COR-L47 (cell line): ENCODE measurements around the gene ZNF205.
"Not testable (repeated sequence)": the region's sequence is repeated elsewhere in the genome, so short reads cannot be mapped to it uniquely, and the experiment has no call there.

Source experiments
- DNase-seq: peaks from one replicate; lab custom pipeline; 2025; lab: John Stamatoyannopoulos, UW

The ZNF205 gene

DNA sequence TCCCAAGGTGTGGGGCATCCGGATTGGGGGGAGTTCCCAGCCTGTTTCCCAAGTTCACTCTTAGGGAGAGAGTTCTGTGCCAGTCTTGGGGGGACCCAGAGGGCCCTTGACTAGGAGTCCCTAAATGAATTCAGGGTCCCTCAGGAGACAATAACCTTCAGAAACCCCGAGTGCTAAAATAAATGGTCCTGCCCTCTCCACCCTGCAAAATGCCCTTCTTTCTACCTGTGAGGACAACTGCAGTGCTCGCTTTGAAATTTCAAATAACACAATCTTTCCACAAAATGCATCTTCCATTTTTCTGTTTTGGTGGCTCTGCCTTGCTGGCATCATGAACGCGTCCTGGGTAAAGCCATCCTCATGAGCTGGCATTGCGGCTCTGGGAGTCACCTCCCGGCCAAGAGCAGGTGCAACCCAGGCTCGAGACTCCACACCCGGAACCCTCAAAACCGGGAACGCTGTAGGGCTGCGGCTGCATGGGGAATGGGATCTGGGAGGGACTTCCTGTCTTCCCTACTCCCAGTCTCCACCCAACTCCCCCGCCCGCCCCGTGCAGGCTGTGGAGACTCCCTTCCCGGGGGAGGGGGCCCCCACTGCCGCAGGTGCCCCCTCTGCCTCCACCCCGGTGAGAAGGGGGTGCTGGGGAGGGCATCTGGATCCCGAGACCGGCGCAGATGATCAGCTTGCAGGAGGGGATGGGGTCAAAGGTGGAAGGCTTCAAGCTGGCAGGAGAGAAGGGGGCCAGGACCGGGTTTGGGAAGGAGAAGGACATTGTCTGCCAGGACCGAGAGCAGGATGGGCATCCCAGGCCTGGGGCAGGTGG is at the start of gene ZNF205:
Gene ZNF205, plus strand, starts transcription at position 529 of the 823 bp plus-strand sequence. CDS start 845 bp downstream, outside the sequence.
- peak; percentile 85 for DNase-seq

DNA sequence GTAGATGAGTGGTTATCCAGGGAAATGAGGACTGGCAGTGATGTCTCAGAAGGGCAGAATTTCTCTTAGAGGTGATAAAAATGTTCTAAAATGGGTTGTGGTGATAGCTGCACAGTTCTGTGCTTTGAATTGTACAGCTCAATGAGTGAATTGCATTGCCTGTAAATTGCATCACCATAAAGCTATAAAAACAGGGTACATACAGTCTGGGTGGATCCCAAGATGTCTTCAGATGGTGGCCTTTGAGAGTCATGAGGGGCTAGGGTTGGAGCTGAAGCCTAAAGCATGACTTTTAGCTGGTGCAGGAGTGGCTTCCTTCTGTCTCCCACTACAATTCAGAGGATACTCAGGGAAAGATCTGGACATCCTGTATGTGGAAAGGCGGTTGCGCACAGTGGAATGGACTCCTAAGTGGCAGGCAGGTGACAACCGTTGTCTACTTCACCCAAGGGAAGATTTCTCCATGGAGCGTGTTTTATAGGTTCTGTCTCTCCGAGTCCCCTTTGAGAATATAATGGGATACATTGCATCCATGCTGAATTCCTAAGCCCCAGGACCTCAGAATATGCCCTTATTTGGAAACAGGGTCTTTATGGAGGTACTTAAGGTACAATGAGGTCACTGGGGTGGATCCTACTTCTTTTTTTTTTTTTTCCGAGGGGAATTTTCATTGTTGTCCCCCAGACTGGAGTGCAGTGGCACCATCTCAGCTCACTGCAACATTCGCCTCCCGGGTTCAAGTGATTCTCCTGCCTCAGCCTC is 48.6 kb upstream of the ZNF205 start:
- no peak for DNase-seq

DNA sequence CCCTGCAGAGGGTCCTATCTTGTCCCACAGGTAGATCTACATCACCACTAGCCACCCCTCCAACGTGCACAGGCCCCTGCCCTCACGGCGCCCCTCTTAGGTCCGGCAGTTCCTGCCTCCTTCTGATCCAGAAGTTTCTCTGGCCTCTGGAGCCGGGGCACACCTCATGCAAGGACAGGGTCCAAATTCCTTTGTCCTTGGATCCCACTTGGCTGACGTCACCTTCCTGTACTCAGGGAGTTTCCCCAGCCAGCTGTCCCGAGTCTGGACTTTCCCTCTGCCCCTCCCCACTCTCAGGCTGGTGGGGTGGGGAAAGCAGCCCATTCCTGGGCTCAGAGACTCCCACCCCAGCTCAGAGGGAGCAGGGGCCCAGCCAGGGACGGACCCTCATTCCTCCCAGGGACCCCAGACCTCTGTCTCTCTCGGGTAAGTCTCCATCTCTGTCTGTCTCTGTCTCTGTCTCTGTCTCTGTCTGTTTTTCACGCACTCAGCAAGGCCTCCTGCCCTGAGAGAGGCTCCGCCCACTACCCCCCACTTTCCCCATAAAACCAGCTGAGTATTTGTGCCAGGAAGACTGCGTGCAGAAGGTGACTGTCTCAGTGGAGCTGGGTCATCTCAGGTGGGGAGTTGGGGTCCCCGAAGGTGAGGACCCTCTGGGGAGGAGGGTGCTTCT is 47.2 kb upstream of the ZNF205 start, which contains the start of gene IL32:
Gene IL32, plus strand, starts transcription at position 572 of the 673 bp plus-strand sequence. CDS start 172 bp downstream, outside the sequence.
- DNase-seq: no peak

DNA sequence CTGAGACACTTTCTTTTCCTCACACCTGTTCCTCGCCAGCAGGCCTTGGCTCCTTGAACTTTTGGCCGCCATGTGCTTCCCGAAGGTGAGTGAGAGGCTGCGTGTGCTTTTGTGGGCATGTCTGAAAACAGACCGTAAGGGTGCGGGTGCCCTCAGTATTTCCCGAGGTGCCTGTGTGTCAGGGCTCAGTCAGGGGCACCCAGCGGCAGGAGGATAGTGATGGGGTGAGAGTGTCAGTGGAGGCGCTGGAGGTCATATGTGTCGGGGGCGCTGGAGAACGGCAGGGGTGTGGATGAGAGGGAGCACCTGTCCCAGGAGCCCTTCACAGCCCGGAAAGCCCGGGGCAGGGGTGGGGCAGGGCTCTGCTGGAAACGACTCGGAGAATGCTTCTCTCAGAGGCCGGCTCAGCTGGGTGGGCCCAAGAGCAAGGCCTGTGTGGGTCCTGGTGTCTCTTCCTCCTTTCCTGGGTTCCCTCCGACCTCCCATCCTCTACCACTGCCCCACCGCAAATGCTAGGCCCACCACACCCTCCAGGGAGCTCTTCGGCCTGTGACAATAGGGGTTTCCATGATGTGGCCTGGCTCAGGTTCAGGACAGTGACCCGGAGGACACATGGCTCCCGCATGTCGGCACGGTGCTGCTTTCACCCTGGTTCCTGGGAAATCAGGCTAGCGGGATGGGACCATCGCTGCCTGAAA is 46.5 kb upstream of the ZNF205 start:
- no peak for DNase-seq

DNA sequence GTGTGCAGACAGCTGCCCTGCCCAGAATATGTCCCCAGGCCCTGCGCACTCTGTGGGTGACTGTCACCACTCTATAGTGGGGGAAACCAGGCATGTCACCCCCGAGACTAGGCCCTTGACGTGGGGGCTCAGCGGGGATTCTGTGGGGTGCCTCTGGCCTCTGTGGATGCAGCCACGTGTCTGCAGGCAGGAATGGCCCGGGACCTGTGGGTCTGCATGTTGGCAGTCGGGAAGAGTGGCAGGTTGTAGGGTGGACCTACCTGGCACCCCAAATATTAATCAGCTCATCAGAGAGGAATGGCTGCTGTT is 46.0 kb upstream of the ZNF205 start:
- no peak for DNase-seq

DNA sequence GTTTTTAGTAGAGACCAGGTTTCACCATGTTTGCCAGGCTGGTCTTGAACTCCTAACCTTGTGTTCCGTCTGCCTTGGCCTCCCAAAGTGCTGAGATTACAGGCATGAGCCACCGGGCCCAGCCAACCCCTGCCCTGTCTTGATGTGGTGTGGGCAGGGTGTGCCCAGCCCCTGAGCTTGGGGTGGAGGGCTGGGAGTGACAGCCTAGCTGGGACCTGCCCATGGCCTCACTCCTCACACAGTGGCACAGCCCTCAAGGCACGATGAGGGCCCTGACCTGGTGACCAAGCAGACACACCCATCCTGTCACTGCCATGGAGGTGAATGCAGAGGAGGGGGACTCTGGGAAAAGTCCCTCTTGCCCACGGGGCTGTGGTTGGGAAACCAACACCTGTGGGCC is 43.9 kb upstream of the ZNF205 start:
- DNase-seq: no peak

DNA sequence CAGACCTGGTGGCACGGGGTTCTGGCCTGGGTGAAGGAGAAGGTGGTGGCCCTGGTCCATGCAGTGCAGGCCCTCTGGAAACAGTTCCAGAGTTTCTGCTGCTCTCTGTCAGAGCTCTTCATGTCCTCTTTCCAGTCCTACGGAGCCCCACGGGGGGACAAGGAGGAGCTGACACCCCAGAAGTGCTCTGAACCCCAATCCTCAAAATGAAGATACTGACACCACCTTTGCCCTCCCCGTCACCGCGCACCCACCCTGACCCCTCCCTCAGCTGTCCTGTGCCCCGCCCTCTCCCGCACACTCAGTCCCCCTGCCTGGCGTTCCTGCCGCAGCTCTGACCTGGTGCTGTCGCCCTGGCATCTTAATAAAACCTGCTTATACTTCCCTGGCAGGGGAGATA is 43.2 kb upstream of the ZNF205 start:
- not testable (repeated sequence) for DNase-seq

DNA sequence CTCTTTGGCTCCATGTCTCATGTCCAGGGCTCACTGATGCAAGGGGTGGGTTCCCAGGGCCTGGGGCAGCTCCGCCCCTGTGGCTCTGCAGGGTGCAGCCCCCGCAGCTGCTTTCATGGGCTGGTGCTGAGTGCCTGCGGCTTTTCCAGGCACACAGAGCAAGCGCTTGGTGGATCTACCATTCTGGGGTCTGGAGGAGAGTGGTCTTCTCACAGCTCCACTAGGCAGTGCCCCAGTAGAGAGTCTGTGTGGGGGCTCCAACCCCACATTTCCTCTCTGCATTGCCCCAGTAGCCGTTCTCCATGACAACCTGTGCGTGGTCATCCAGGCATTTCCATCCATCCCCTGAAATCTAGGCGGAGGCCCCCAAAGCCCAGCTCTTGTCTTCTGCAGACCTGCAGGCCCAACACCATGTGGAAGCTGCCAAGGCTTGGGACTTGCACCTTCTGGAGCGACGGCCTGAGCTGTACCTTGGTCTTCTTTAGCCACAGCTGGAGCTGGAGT is 41.7 kb upstream of the ZNF205 start:
- no peak for DNase-seq

DNA sequence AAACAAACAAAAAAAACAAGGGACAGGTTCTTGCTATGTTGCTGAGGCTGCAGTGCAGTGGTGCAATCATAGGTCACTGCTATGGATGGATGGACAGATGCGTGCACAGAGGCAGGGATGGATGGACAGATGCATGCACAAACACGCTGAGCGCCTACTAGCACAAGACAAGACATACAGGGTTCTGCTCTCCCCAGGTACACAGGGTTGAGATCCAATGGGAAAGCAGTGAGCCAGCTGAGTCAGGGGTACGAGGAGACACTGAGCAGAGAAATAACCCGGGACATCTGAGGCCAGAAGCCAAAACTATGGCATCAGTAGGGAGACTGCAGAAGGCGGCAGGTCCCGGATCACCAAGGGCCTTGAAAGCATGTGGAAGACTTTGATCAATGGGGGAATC is 40.7 kb upstream of the ZNF205 start:
- no peak for DNase-seq

DNA sequence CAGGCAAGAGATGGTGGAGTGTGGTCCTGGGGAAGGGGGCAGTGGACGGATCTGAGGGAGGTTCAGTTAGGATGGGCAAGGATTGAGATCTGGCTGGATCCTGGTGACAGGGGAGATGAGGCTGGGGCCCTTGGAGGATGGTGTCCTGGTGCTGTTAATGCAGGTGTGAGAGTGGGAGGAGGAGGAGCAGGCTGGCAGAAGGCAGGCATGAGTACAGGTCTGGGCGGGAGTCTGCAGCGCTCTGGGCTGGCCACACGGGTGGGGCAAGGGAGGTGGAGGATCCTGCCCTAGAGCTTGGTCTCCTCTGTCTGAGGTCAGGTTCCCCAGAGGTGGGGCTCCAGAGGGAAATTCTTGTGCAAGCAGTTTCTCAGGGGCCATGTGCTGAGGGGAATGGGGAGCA is 40.2 kb upstream of the ZNF205 start:
- DNase-seq: not testable (repeated sequence)

DNA sequence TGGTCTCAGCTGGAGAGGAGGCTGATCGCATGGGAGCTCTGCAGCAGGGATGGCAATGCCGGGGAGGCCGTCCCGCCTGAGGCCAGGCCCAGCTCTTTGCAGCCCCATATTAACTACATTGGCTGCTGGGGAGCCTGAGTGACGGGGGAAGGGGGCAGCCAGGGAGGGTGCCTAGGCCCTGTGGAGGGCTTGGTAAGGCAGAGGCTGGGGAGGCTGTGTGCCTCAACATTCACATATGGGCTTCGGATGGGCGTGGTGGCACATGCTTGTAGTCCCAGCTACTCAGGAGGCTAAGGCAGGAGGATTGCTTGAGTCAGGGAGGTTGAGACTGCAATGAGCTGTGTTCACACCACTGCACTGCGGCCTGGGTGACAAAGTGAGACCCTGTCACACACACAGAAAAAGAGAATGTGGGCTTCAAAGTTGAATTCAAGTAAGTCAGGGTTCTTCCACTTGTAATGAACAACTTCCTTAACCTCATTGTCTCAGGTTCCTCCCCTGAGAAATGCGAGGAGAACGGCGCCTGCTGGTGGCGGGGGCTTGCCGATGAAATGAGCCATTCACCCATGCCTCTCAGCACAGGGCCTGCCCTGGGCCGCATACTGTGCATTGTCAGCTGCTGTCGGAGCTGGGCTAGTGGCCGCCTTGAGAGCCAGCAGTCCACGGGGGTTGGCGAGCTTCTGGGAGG is 39.7 kb upstream of the ZNF205 start:
- DNase-seq: not testable (repeated sequence)

DNA sequence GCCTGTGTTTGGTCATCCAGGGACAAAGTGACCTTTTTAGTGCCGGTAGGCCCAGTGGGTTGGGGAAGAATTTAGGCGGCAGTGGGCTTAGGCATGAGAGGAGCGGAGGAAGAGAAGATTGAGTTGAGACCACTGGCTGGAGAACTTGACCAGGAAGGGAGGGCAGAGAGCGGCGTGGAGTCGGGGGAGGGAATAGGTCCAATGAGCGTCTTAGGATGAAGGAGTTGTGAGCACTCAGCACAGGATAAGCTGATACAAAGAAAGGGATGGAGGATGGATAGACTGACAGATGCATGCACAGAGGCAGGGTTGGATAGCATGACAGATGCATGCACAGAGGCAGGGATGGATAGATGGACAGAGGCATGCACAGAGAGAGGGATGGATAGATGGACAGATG is 38.9 kb upstream of the ZNF205 start:
- DNase-seq: no peak

DNA sequence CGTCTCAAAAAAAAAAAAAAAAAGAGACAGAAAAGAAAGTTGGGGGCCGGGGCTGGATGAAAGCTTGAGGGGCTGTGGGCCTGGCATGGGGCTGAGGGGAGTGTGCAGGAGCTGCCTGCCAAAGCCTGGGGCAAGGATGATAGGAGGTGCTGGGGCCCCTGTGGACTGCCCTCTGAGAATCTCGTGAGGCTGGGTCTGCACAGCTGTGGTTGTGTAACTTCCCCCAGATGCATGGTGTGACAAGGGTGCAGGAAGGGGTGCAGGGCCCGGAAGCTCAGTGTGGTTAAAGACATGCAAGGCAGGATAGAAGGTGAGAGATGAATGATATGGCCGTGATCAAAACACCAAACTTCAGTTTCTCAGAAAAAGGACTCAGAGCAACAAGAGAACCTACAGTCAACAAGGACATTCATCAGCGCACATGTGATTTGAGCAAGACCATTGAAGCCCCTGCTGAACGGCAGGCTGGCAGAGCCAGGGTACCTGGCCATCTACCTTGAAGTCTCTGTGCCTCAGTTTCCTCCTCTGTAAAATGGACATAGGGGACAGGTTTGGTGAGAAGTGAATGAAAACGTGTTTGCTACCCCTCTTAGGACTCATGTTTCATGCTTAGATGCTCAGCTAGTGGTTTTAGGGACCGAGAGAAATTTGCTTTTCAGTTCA is 37.4 kb upstream of the ZNF205 start:
- DNase-seq: no peak

DNA sequence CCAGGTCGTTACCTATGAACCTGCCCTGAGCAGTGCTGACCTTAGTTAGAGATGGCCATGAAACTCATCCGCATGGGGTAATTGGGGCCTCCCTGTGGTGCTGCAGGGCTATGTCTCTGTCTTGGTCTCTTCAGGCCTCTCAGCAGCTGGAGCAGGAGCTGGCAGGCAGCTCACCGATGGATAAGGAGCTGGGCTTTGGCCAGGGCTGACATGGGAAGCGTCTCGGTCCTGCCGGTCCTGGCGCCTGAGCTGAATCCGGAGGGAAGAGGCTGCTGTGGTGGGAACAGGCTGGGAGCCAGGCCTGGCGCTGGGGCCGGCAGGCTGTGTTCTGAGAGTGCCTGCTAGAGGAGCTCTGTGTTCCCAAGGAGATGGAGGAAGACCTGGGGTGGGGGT is 36.9 kb upstream of the ZNF205 start:
- no peak for DNase-seq

DNA sequence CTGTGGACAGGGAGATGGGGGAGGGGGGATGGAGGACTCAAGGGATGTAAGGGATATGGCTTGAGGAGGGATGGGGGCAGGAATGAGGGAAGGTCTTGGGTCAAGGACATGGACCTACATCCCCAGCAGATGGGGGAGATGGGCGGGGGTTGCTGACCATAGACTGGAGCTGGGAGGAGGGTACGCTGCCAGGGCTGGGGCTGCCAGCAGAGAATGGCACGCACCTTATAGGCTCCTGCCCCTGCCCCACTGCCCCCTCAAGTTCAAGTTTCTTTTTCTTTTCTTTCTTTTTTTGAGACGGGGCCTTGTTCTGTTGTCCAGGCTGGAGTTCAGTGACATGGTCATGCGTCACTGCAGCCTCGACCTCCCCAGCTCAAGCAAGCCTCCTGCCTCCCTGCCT is 36.4 kb upstream of the ZNF205 start:
- not testable (repeated sequence) for DNase-seq

DNA sequence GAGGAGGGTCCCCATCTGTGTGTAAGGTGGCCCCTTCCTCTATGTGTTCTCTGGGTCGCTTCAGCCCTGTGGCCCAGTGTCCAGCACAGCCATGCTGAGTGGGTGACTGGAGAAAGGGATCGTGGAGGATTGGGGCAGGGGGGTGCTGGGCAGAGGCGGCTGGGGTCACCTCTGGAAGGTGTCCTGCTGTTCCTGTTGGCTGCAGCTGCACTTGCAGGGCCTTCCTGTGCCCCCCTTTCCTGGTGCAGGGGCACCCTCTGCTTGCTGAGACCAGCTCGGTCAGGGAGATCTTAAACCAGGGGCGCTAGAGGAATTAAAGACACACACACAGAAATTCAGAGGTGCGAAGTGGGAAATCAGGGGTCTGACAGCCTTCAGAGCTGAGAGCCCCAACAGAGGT is 35.8 kb upstream of the ZNF205 start:
- no peak for DNase-seq

DNA sequence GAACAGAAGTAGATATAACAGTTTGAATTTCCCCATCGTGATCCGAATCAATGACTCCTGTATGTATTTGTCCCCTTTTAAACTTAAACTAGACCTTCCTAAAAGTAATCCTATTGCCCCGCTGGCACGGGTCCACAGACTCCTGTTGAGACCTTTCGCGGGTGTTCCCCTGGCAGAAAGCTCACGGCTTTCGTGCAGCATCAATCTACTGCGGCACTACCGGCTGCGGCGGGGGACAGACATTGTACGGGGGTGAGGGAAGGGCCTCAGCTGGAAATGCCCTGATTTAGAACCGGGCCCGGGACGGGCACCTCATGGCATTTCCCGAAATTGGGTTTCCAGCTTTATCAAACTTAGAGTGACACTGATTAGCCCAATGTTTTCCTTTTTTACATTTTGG is 32.4 kb upstream of the ZNF205 start:
- DNase-seq: no peak

DNA sequence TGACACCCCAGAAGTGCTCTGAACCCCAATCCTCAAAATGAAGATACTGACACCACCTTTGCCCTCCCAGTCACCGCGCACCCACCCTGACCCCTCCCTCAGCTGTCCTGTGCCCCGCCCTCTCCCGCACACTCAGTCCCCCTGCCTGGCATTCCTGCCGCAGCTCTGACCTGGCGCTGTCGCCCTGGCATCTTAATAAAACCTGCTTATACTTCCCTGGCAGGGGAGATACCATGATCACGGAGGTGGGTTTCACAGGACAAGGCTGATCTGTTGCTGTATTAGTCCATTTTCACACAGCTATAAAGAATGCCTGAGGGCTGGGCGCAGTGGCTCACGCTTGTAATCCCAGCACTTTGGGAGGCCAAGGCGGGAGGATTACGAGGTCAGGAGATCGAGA is 30.4 kb upstream of the ZNF205 start:
- DNase-seq: not testable (repeated sequence)

DNA sequence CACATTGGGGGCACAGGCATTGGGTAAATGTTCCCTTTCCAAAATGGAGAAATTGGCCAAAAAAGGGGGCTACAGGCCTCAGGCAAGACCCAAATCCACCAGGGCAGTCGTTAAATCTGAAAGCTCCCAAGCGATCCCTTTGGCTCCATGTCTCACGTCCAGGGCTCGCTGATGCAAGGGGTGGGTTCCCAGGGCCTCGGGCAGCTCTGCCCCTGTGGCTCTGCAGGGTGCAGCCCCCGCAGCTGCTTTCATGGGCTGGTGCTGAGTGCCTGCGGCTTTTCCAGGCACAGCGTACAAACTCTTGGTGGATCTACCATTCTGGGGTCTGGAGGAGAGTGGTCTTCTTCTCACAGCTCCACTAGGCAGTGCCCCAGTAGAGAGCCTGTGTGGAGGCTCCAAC is 29.0 kb upstream of the ZNF205 start:
- DNase-seq: not testable (repeated sequence)

DNA sequence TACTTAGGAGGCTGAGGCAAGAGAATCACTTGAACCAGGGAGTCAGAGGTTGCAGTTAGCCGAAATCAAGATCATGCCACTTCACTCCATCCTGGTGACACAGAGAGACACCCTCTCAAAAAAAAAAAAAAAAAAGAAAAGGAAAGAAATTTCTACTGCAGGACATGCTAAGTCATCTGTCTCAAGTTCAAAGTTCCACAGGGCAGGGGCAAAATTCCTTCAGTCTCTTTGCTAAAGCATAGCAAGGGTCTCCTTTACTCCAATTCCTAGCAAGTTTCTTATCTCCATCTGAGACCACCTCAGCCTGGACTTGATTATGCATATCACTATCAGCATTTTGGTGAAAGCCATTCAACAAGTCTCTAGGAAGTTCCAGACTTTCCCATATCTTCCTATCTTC is 27.9 kb upstream of the ZNF205 start:
- DNase-seq: no peak
